Activated naive CD4-positive, alpha-beta T cell (primary cell): ENCODE data around the gene TJP3.

Source experiments
- DNase-seq, 4 experiments: peaks; one replicate each; lab custom pipeline; 2025; lab: John Stamatoyannopoulos, UW

Gene TJP3

DNA sequence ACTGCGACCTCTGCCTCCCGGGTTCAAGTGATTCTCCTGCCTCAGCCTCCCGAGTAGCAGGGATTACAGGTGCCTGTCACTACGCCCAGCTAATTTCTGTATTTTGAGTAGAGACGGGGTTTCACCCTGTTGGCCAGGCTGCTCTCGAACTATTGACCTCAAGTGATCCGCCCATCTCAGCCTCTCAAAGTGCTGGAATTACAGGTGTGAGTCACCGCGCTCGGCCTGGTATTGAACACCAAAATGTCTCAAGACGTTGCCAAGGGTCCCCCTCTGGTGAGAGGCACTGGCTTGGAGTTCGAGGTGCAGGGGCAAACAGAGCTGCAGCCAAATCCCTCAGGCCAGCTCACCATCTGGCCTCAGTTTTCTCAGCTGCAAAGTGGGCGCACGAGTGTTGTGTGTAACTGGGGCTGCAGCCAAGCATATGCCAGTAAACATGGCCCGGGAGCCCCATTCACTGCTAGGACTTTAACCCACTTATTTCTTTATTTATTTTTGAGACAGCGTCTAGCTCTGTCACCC is 8.0 kb downstream of the TJP3 start:
- no peak for DNase-seq

DNA sequence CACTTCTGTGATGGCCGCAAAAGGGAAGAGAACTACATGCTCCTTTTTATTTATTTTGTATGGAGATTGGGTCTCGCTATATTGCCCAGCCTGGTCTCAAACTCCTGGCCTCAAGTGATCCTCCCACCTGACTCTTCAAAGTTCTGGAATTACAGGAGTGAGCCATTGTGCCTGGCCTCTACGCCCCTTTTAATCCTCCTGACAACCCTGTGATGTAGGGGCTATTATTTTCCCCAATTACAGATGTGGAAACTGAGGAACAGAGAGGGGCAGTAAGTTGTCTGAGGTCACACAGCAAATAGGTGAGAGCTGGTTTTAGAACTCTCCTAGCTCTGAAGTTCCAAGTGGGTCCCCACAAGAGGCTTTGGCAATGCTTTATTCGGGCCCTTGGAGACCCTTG is 11.7 kb downstream of the TJP3 start:
- DNase-seq, result no peak

- DNase-seq, result no peak
Observed at GRCh38 chr19:3720349-3720917, 12.2 kb downstream of the TJP3 start.

DNA sequence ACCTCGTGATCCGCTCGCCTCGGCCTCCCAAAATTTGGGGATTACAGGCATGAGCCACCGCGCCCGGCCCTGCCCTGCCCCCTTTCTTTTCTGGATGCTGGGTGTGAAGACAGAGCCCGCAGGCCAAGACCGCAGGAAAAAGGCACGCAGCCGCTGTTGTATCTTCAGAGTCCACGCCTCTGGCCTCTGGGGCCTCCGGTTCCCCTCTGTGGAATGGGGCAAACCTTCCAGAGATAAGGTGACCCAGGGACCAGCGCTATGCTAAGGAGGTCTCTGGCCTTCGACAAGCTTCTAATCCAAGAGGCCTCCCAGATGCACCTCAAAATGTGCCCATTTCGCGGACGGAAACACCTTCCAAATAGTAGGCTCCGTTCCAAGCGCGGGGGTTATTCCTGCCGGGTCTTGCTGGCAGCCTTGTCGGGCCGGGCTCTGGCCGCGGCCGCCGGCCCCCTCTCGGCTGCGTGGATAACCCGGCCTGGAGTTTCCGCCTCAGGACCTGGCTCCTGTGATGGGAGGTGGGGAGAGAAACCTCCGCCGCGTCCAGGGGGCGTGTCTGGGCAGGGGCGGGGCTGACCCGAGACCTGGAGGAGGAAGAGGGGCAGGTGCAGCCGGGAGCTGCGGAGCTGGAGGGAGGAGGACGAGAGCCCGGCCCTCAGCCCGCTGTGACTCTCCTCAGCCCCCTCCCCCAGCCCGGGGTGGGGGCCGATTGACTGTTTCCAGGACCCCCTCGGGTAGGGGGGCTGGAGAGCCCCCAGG is 13.1 kb downstream of the TJP3 start:
- peak; percentile 60 to 86 (median 74) for DNase-seq

GRCh38 chr19:3721887-3722442 is 13.8 kb downstream of the TJP3 start:
- no peak for DNase-seq

DNA sequence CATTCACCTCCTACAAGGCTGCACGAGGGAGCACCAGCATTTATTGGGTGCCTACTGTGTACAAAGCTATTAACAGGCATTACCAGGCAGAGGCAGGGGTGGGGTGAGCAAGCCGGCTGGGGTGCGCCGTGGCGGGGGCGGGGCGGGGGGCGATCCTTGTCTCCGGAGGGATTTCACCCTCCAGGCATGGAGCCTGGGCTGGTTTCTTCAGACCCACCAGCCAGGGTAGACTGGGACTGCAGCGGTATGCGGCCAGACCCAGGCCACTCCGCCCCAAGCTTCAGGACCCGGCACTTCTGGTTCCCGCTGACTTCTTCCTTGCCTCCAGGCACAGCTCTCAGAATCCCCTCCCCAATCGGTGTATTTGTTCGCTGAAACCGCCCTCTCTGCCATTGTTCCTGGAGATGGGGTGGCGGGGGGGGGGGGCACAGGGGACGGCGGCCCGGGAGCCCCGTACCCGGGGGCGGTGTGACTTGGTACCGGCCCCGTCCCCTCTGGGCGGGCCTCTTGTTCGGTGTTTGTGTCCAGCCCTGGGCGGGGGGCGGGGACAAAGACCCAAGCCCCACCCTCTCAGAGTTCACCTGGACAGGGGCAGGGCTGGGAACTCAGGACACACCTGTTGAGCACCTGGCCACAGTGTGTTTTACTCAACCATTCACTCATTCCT is 14.4 kb downstream of the TJP3 start:
- DNase-seq, result no peak

GRCh38 chr19:3723110-3723488 is 14.9 kb downstream of the TJP3 start:
- DNase-seq, result no peak

DNA sequence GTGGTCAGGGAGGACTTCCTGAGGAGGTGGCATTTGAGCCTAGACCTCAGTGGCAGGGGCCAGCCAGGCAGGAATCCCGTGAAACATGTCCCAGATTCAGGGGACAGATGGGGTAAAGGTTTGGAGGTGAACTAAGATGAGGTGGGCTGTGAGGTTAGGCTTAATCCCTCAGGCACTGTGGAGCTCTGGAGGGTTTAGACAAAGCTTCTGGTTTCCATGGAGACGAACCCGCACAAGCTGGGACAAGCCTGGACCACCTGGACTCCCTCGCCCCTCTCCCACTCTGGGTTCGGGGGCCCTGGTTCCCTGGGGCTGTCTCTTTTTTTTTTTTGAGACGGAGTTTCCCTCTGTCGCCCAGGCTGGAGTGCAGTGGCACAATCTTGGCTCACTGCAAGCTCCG is 15.7 kb downstream of the TJP3 start:
- no peak for DNase-seq

GRCh38 chr19:3725121-3725520 is 16.9 kb downstream of the TJP3 start:
- DNase-seq, result no peak

GRCh38 chr19:3725640-3726310 is 17.6 kb downstream of the TJP3 start:
- DNase-seq, result no peak

DNA sequence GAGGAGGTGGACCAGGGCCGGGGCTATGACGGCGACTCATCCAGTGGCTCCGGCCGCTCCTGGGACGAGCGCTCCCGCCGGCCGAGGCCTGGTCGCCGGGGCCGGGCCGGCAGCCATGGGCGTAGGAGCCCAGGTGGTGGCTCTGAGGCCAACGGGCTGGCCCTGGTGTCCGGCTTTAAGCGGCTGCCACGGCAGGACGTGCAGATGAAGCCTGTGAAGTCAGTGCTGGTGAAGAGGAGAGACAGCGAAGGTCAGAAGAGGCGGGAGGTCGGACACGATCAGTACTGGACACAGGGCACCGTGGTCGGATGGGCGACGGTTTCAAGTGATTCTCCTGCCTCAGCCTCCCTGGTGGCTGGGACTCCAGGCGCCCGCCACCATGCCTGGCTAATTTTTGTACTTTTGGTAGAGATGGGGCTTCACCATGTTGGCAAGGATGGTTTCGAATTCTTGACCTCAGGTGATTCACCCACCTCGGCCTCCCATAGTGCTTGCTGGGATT is 22.3 kb downstream of the TJP3 start:
- no peak for DNase-seq

DNA sequence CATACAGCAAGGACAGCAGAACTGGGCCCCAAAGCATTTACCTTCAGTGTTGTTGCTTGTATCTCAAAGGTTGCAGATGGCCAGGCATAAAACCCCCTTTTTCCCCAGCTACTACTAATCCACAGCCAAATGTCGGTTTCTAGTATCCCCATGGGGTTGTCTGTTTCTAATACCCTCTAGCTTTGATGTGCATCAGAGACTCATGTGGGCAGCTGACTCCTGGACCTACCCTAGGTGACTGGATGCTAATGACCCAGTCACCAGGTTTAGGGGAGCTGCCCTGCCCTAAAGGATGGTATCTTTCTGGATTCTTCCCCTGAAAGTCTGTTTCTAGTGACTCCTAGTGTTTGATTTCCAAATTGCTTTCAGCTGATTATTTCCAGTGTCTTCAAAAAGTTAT is 23.9 kb downstream of the TJP3 start:
- DNase-seq, result no peak

GRCh38 chr19:3733549-3734309 is 25.5 kb downstream of the TJP3 start:
- DNase-seq, result no peak

GRCh38 chr19:3734310-3734600 is 26.1 kb downstream of the TJP3 start:
- no peak for DNase-seq

DNA sequence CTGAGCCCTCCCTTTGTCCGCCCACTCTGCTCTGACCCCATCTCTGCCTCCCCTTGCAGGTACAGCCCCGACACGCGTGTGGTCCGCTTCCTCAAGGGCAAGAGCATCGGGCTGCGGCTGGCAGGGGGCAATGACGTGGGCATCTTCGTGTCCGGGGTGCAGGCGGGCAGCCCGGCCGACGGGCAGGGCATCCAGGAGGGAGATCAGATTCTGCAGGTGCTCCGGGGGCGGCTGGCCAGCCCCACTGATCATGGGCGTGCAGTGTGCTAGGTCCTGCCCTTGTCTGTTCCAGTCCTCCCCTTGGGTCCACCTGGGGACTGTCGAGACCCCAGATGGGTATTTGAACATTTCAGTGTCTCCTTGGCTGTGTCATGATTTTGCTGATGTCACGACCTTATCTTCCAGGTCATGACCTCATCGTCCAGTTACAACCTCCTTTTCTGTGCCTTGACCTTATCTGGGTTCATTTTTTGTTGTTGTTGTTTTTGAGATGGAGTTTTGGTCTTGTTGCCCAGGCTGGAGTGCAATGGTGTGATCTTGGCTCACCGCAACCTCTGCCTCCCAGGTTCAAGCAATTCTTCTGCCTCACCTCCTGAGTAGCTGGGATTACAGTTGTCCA is 28.0 kb downstream of the TJP3 start:
- DNase-seq, result no peak

DNA sequence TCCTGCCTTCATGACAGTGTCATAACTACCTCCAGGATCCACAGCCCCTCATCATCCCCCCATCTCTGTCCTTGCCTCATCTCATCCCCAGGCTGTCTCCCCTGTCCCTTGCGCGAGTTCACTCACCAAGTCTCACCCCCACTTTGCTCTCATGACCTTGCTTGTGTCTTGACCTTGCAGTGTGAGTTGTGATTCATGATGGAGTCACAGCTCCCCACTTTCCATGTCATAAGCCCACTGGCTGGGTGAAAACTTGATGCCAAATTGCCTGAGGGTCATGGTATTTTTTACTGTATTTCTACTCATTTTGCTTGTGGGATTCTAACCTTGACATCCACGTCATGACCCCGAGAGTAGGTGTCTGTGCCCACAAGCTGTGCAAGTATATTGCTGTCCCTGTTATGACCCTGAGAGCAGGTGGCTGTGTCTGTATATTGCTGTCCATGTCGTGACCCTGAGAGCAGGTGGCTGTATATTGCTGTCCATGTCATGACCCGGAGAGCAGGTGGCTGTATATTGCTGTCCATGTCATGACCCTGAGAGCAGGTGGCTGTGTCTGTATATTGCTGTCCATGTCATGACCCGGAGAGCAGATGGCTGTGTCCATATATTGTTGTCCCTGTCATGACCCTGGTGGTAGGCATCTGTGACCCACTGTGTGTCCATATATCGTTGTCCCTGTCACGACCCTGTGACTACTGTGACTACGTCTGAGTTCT is 29.5 kb downstream of the TJP3 start:
- no peak for DNase-seq

GRCh38 chr19:3738477-3739220 is 30.5 kb downstream of the TJP3 start:
- DNase-seq, result no peak

DNA sequence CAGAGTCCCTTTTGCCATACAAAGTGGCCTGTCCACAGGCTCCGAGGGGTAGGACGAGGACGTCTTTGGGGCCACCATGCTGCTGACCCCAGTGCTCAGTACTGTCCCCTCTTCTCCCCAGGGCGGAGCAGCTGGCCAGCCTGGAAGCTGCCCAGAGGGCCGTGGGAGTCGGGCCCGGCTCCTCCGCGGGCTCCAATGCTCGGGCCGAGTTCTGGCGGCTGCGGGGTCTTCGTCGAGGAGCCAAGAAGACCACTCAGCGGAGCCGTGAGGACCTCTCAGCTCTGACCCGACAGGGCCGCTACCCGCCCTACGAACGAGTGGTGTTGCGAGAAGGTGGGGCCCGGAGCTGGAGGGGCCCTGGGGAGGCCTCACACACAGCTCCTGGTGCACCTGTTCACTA is 32.2 kb downstream of the TJP3 start:
- no peak for DNase-seq

DNA sequence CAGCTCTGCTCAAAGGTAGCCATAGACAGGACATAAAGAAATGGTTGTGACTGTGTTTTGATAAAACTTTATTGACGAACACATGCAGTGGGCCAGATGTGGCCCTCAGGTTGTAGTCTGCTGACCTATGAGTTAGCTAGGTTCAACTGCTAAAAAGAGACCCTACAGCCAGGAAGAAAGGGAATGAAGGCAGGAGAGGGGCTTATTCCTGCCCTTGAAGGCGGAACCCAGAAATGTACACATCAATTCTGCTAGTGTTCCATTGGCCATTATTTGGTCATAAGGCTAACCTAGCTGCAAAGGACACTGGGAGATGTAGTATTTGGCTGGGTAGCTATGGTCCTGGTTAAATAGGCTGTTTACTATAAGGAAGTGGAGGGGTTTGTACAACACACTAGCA is 35.3 kb downstream of the TJP3 start:
- DNase-seq, result no peak
